CMK (cell line): Measurements from ENCODE around the gene PRRC2B.

Source experiments
- DNase-seq: peaks from one replicate; pipeline ENCODE4 v3.0.0-alpha.2; 2010; ENCODE audit warnings: low read depth

Gene PRRC2B

GRCh38 chr9:131516930-131517329 is 123.0 kb downstream of the PRRC2B start:
- no peak for DNase-seq

GRCh38 chr9:131517761-131518190 is 123.9 kb downstream of the PRRC2B start:
- DNase-seq, result no peak

- DNase-seq, result no peak
Measured at GRCh38 chr9:131518553-131518952, 124.7 kb downstream of the PRRC2B start.

GRCh38 chr9:131520503-131520902 is 126.6 kb downstream of the PRRC2B start:
- no peak for DNase-seq

- no peak for DNase-seq
Measured at GRCh38 chr9:131521203-131521602, 127.3 kb downstream of the PRRC2B start.

- no peak for DNase-seq
Measured at GRCh38 chr9:131521822-131522221, 127.9 kb downstream of the PRRC2B start.

- no peak for DNase-seq
Measured at GRCh38 chr9:131522257-131523085, 128.6 kb downstream of the PRRC2B start.

- no peak for DNase-seq
Measured at GRCh38 chr9:131523086-131523388, 129.2 kb downstream of the PRRC2B start.

- no peak for DNase-seq
Measured at GRCh38 chr9:131523451-131524435, 129.9 kb downstream of the PRRC2B start.

- no peak for DNase-seq
Measured at GRCh38 chr9:131524665-131525315, 130.9 kb downstream of the PRRC2B start.

GRCh38 chr9:131525643-131526565 is 132.0 kb downstream of the PRRC2B start:
- no peak for DNase-seq

GRCh38 chr9:131528186-131528585 is 134.3 kb downstream of the PRRC2B start:
- no peak for DNase-seq

GRCh38 chr9:131528886-131529505 is 135.1 kb downstream of the PRRC2B start:
- DNase-seq, result no peak

- DNase-seq, result no peak
Measured at GRCh38 chr9:131529597-131530545, 136.0 kb downstream of the PRRC2B start.

GRCh38 chr9:131530546-131530919 is 136.6 kb downstream of the PRRC2B start:
- DNase-seq, result no peak

- DNase-seq, result peak; percentile 46
Measured at GRCh38 chr9:131530920-131531832, 137.3 kb downstream of the PRRC2B start, which contains the start of gene UCK1. Gene UCK1 (minus strand): TSS chr9:131531263. CDS start chr9:131531174, 89 bp downstream.

- no peak for DNase-seq
Measured at GRCh38 chr9:131534721-131535237, 140.9 kb downstream of the PRRC2B start.

- no peak for DNase-seq
Measured at GRCh38 chr9:131537946-131538345, 144.1 kb downstream of the PRRC2B start.
